Activated CD8-positive, alpha-beta T cell treated with anti-CD3 and anti-CD28 coated beads, Interleukin-2, amount 10 ng/mL, durations not matched to agents 7 days and 5 days (primary cell): ENCODE measurements around the gene GLIPR1L2. TPM values are rescaled to one million over a fixed set of nuclear protein-coding genes. Genes with fewer than 3 reads are reported as not detected.
"Not testable (repeated sequence)": the region's sequence is repeated elsewhere in the genome, so short reads cannot be mapped to it uniquely, and the experiment has no call there.

Experiments used
- ATAC-seq: fragments of 150-1000 bp; cut with Tn5 transposase; one replicate; pipeline ENCODE4 v1.10.0; 2021; ENCODE audit warnings: moderate library complexity
- CTCF ChIA-PET: fragments of 350-600 bp; sonication (Branson Sonifier 250); formaldehyde crosslinking; loops from one replicate; lab custom pipeline; 2021; ENCODE audit warnings: antibody characterized with exemption; lab: Charles Lee
- POLR2A ChIA-PET: fragments of 350-600 bp; sonication (Branson Sonifier 250); formaldehyde crosslinking; loops from one replicate; lab custom pipeline; 2021; ENCODE audit warnings: antibody characterized with exemption; lab: Charles Lee
- DNase-seq: peaks from one replicate; pipeline ENCODE4 v3.0.0-alpha.2; 2020
- H3K27ac Mint-ChIP-seq: one replicate; pipeline ENCODE4 v1.8.0; 2021; ENCODE audit warnings: mild to moderate bottlenecking, mixed read lengths
- H3K27me3 Mint-ChIP-seq: one replicate; pipeline ENCODE4 v1.8.0; 2021; ENCODE audit warnings: low read depth, mixed read lengths
- H3K36me3 Mint-ChIP-seq: one replicate; pipeline ENCODE4 v1.8.0; 2021; ENCODE audit warnings: low read depth, mixed read lengths
- H3K4me1 Mint-ChIP-seq: one replicate; pipeline ENCODE4 v1.8.0; 2021; ENCODE audit warnings: low read depth, mixed read lengths
- H3K4me3 Mint-ChIP-seq: one replicate; pipeline ENCODE4 v1.8.0; 2021; ENCODE audit warnings: mild to moderate bottlenecking, mixed read lengths
- H3K9me3 Mint-ChIP-seq: one replicate; pipeline ENCODE4 v1.8.0; 2022; ENCODE audit warnings: mixed read lengths; ENCODE audit not compliant: insufficient read depth
- total RNA-seq, 2 experiments: library from RNA; stranded (reverse); gene quantifications; one replicate each; pipeline ENCODE4 v1.2.3, GENCODE V29; 2021

Gene GLIPR1L2
- total RNA-seq, 2 experiments from 2014 or later = not detected

DNA sequence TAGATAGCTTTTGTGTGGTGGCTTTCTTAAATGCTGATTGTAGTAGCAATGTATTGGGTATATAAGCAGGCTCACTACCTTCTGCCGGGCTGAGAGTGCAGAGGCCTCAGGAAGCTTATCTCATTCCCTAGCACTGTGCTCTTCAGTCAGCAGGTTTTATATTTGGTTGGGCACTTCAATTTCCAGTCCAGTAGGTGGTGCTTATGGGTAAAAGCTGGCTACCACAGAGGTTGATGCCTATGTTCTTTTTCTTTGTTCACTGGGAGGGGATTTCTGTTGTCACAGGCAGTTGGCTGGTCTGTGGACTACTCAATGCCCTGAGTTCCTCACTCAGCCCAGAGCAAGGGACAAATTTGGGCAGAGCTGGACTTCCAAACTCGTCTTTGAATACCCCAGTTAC, 46.7 kb downstream of the GLIPR1L2 start:
- DNase-seq = peak; percentile 26

DNA sequence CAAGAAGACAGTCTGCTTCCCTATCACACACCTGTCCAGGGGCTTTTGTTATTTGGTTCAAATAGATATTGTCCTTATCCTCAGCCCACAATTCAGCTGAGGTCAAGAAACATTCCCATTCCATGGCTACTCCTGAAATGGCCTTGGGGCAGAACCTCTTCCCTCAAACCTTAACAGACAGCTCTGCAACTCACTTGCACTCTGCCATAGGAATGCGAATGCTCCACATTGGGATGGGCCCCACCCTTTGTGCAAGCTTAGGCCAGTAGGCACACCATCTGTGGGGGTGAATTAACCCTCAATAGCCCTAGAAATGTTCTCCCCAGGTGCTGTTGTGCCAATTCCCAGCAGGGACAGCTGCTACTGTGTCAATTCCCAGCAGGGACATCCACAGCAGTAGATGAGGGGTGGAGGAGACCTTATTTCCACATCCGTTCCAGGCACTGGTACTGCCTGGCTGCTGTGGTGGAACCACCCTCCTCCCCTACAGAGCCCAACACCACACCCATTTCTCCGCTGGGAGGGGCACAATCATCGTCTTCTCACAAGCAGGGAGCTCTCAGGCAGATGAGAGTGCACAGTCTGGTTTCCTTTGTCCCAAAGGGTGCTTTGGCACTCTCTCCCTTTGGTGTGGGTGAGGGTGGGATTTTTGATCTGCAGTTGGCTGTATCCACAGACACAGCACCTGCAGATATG, 47.3 kb downstream of the GLIPR1L2 start:
- peaks cover 4% of the 10 kb centered on the region for H3K36me3 Mint-ChIP-seq
- peak; percentile 55 for DNase-seq
- ATAC-seq = peak; percentile 84
- H3K9me3 Mint-ChIP-seq = peaks cover 11% of the 10 kb centered on the region
- H3K27ac Mint-ChIP-seq = no peak overlapping the region
- H3K27me3 Mint-ChIP-seq = peaks cover 2% of the 10 kb centered on the region
- peaks cover 14% of the 10 kb centered on the region for H3K4me1 Mint-ChIP-seq
- POLR2A ChIA-PET = no interaction called here
- CTCF ChIA-PET = interaction anchor here (0.8 to 2.7 kb wide), 10 partner anchors 15 to 108 kb away, joined by 3 to 29 read pairs (median 6); partner anchors contain the start of genes CAPS2, GLIPR1 and GLIPR1L2
- no peak overlapping the region for H3K4me3 Mint-ChIP-seq

More for the DNA sequence above, 46.7 kb downstream of the GLIPR1L2 start:
- H3K9me3 Mint-ChIP-seq = peaks cover 11% of the 10 kb centered on the region
- ChIA-PET POLR2A (no interaction called here), CTCF (interaction anchor here (1.1 to 2.7 kb wide), 11 partner anchors 18 to 108 kb away, joined by 3 to 29 read pairs (median 5); partner anchors contain the start of genes CAPS2, GLIPR1 and GLIPR1L2)
- H3K36me3 Mint-ChIP-seq = peaks cover 4% of the 10 kb centered on the region
- H3K27ac Mint-ChIP-seq = no peak overlapping the region
- no peak overlapping the region for H3K4me3 Mint-ChIP-seq
- peak; percentile 67 for ATAC-seq
- H3K4me1 Mint-ChIP-seq = peaks cover 14% of the 10 kb centered on the region
- no peaks in the 10 kb centered on the region for H3K27me3 Mint-ChIP-seq

DNA sequence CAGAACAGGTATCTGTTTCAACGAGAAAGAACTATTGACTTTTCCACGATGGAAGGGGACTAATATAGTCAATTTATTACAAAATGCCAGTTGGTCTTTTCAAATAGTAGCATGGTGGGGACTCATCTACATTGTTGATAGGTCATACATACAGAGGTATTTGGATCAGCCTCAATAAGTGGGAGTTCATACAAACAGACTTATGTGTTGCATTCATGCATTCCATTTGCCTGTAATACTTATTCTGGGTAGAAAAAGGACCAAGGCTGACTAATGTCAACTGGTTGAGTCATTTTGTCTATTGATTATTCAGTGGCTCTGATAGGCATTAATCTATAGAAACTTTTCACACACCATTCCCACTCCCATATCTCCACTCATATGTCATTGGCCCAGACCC, 48.2 kb downstream of the GLIPR1L2 start:
- peaks cover 4% of the 10 kb centered on the region for H3K36me3 Mint-ChIP-seq
- no peak overlapping the region for H3K27ac Mint-ChIP-seq
- no peak for ATAC-seq
- H3K9me3 Mint-ChIP-seq = peaks cover 11% of the 10 kb centered on the region
- no peak overlapping the region for H3K4me3 Mint-ChIP-seq
- peaks cover 5% of the 10 kb centered on the region for H3K27me3 Mint-ChIP-seq
- CTCF ChIA-PET = interaction anchor here (0.8 to 2.7 kb wide), 4 partner anchors 14 to 66 kb away, joined by 3 to 29 read pairs (median 10); partner anchors contain the start of gene GLIPR1
- POLR2A ChIA-PET = no interaction called here
- no peak for DNase-seq
- peaks cover 14% of the 10 kb centered on the region for H3K4me1 Mint-ChIP-seq

DNA sequence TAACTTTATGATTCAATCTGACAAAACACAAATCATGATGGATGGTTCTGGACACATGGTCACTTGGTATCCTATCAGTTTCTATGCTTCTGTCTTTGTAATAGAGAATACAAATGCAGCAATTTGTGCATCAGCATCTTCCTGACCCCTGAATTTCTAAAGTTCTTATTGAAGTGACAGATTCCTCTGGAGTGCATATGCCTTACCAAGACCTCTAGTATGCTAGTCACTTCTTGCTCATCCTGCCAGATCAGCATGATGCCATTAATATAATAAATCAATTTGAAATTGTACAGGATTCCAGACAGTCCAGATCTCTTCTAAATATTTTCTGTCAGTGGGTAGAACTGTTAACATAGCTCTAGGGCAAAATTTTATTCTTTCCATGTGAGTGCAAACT, 49.0 kb downstream of the GLIPR1L2 start:
- H3K9me3 Mint-ChIP-seq = peaks cover 11% of the 10 kb centered on the region
- peaks cover 4% of the 10 kb centered on the region for H3K36me3 Mint-ChIP-seq
- H3K4me3 Mint-ChIP-seq = no peak overlapping the region
- ChIA-PET CTCF (interaction anchor here (1.3 kb wide), 1 partner anchor 49 kb away, joined by 3 read pairs; no protein-coding TSS in a partner anchor), POLR2A (no interaction called here)
- H3K27me3 Mint-ChIP-seq = peaks cover 5% of the 10 kb centered on the region
- H3K27ac Mint-ChIP-seq = no peak overlapping the region
- ATAC-seq = no peak
- peaks cover 14% of the 10 kb centered on the region for H3K4me1 Mint-ChIP-seq
- no peak for DNase-seq

DNA sequence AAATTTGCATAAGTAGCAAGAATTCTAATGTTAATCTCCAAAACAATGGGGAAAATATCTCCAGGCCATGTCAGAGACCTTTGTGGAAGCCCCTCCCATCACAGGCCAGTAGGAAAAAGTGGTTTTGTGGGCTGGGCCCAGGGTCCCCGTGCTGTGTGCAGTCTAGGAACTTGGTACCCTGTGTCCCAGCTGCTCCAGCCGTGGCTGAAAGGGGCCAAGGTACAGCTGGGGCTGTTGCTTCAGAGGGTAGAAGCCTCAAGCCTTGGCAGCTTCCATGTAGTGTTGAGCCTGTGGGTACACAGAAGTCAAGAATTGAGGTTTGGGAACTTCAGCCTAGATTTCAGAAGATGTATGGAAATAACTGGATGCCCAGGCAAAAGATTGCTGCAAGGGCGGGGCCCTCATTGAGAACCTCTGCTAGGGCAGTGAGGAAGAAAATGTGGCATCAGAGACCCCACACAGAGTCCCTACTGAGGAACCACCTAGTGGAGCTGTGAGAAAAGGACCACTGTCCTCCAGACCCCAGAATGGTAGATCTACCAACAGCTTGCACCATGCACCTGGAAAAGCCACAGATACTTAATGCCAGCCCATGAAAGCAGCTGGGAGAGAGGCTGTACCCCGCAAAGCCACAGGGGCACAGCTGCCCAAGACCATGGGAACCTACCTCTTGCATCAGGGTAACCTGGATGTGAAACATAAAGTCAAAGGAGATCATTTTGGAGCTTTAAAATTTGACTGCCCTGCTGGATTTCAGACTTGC, 51.0 kb downstream of the GLIPR1L2 start:
- H3K4me1 Mint-ChIP-seq = peaks cover 14% of the 10 kb centered on the region
- H3K36me3 Mint-ChIP-seq, H3K27me3 Mint-ChIP-seq, DNase-seq, H3K4me3 Mint-ChIP-seq, H3K9me3 Mint-ChIP-seq, ATAC-seq, H3K27ac Mint-ChIP-seq, POLR2A ChIA-PET: not testable (repeated sequence)
- CTCF ChIA-PET = interaction anchor here (1.3 to 1.4 kb wide), 2 partner anchors 41 to 43 kb away, joined by 4 to 5 read pairs; no protein-coding TSS in a partner anchor

DNA sequence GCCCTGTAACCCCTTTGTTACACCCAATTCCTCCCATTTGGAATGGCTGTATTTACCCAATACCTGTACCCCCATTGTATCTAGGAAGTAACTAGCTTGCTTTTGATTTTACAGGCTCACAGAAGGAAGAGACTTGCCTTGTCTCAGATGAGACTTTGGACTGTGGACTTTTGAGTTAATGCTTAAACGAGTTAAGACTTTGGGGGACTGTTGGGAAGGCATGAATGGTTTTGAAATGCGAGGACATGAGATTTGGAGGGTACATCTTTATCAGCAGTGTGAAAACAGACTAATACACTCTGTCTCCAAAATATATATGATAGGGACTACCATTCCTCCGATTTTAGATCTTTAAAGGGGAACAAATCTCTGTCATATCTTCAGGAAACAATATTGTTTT, 51.6 kb downstream of the GLIPR1L2 start:
- CTCF ChIA-PET = interaction anchor here (1.3 to 1.4 kb wide), 2 partner anchors 41 to 43 kb away, joined by 4 to 5 read pairs; no protein-coding TSS in a partner anchor
- H3K27ac Mint-ChIP-seq, H3K27me3 Mint-ChIP-seq, ATAC-seq, H3K36me3 Mint-ChIP-seq, DNase-seq, H3K9me3 Mint-ChIP-seq, H3K4me3 Mint-ChIP-seq: not testable (repeated sequence)
- H3K4me1 Mint-ChIP-seq = peaks cover 14% of the 10 kb centered on the region
- POLR2A ChIA-PET = interaction anchor here (0.6 kb wide), 1 partner anchor 1163 kb away, joined by 5 read pairs; no protein-coding TSS in a partner anchor

DNA sequence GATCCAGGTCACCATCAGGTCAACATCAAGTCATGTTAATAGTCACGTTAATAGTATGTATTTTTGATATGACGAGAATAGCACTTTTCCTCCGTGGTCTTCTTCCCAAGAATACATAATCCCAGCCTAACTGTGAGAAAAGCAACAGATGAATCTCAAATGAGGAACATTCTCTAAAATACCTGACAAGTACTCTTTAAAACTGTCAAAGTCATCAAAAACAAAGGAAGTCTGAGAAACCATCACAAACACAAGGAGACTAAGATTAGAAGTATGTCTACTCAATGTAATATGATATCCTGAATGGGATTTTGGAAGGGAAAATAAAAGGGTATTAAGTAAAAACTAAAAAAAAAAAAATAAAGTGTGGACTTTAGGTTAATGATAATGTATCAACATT, 52.8 kb downstream of the GLIPR1L2 start:
- H3K27ac Mint-ChIP-seq = no peak overlapping the region
- no peak for DNase-seq
- H3K27me3 Mint-ChIP-seq = peaks cover 5% of the 10 kb centered on the region
- no peak for ATAC-seq
- peaks cover 3% of the 10 kb centered on the region for H3K4me1 Mint-ChIP-seq
- H3K9me3 Mint-ChIP-seq = no peaks in the 10 kb centered on the region
- CTCF ChIA-PET = no interaction called here
- peaks cover 4% of the 10 kb centered on the region for H3K36me3 Mint-ChIP-seq
- POLR2A ChIA-PET = no interaction called here
- H3K4me3 Mint-ChIP-seq = no peak overlapping the region

DNA sequence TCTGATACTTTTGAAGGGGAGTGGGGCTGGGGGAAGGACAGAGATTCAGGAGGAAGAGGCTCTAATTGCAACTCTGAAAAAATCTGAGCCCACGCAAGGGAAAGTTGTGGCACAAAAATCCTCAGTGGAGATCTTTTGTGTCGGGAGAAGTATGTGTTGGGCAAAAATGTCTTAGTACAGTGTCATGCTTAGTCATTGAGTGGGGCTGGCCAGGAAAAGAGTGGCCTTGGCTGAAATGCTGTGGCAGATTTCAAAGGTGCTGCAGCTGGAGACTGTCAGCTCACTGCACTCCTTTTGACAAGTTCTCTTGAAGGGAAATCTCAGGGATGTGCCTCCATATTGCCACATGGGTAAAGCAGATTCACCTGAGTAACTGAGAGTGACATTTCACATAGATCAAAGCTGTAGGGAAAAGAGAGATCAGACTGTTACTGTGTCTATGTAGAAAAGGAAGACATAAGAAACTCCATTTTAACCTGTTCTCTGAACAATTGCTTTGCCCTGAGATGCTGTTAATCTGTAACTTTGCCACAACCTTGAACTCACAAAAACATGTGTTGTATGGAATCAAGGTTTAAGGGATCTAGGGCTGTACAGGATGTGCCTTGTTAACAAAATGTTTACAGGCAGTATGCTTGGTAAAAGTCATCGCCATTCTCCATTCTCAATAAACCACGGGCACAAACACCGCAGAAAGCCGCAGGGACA, 53.7 kb downstream of the GLIPR1L2 start:
- Mint-ChIP-seq H3K27ac (no peak overlapping the region), H3K9me3 (no peaks in the 10 kb centered on the region), H3K4me3 (no peak overlapping the region), H3K27me3 (peaks cover 5% of the 10 kb centered on the region), H3K36me3 (peaks cover 4% of the 10 kb centered on the region), H3K4me1 (no peaks in the 10 kb centered on the region)
- POLR2A ChIA-PET = no interaction called here
- DNase-seq (no peak), ATAC-seq (no peak)
- CTCF ChIA-PET = no interaction called here

DNA sequence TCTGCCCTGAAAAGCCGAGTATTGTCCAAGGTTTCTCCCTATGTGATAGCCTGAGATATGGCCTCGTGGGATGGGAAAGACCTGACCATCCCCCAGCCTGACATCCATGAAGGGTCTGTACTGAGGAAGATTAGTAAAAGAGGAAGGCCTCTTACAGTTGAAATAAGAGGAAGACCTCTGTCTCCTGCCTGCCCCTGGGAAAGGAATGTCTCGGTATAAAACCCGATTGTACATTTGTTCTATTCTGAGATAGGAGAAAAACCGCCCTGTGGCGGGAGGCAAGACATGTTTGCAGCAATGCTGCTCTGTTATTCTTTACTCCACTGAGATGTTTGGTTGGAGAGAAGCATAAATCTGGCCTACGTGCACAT, 54.2 kb downstream of the GLIPR1L2 start:
- H3K4me3 Mint-ChIP-seq, H3K27ac Mint-ChIP-seq, H3K4me1 Mint-ChIP-seq, ATAC-seq, POLR2A ChIA-PET, H3K36me3 Mint-ChIP-seq, H3K27me3 Mint-ChIP-seq, H3K9me3 Mint-ChIP-seq, DNase-seq: not testable (repeated sequence)
- CTCF ChIA-PET = interaction anchor here (1.0 kb wide), 1 partner anchor 442 kb away, joined by 3 read pairs; no protein-coding TSS in a partner anchor

DNA sequence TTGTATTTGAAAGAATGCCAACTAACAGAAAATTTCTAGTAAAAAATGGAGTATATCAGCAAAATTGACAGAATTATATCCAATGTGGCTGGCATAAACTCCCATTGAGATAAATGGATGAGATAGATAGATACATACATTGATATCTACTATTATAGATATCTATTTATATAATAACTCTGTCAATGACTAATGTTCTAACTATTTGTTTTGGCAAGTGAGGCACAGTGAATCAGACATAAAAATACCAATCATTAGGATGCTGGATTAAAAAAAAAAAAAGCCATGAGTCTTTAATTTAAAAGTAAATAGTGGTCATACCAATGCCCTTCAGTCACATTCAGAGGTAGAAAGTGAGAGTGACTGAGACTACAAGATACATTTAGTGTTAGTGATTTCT, 56.0 kb downstream of the GLIPR1L2 start:
- H3K36me3 Mint-ChIP-seq = no peaks in the 10 kb centered on the region
- no peaks in the 10 kb centered on the region for H3K9me3 Mint-ChIP-seq
- no peak overlapping the region for H3K27ac Mint-ChIP-seq
- H3K27me3 Mint-ChIP-seq = peaks cover 6% of the 10 kb centered on the region
- ChIA-PET CTCF (interaction anchor here (1.3 kb wide), 2 partner anchors 9 to 37 kb away, joined by 3 to 5 read pairs; no protein-coding TSS in a partner anchor), POLR2A (no interaction called here)
- H3K4me3 Mint-ChIP-seq = no peak overlapping the region
- no peak for ATAC-seq
- H3K4me1 Mint-ChIP-seq = no peaks in the 10 kb centered on the region
- no peak for DNase-seq

DNA sequence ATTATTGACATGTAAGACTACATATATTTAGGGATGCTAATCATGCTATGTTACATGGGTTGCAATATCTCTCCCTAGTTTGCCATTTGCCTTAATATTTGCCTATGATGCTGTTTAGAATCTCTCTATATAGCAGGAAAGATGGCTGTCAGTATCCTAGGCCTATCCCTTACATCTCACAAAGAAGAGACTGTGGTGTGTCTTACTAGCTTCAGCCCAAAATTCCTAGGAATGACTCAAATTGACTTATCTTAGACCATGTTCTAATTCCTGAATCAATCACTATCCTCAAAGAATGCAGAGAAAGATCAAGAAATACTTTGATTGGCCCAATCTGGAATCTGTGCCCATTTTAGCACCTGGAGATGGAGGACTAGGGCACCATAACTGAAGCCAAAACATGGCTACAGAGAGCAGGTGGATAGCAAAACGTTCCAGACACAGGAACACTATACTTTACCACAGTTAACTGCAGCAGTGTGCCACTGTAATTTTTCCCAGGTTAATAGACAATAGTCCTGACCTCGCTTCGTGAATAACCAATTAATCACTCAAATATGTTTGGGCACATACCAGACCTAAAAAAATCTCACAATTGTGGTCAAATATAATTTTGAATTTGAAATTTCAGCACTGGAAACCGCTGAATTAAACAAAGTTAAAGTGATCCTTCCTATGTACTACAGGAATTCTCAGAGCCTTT, 57.0 kb downstream of the GLIPR1L2 start:
- Mint-ChIP-seq H3K9me3 (no peaks in the 10 kb centered on the region), H3K4me3 (no peak overlapping the region)

More for the DNA sequence above, 57.0 kb downstream of the GLIPR1L2 start:
- no peak for DNase-seq
- H3K27ac Mint-ChIP-seq = no peak overlapping the region
- peaks cover 6% of the 10 kb centered on the region for H3K27me3 Mint-ChIP-seq
- ATAC-seq = no peak
- CTCF ChIA-PET = no interaction called here
- H3K4me1 Mint-ChIP-seq = no peaks in the 10 kb centered on the region
- POLR2A ChIA-PET = no interaction called here
- H3K36me3 Mint-ChIP-seq = no peaks in the 10 kb centered on the region
